Activated CD4-positive, alpha-beta T cell treated with anti-CD3 and anti-CD28 coated beads, Interleukin-2, amount 10 ng/mL, durations not matched to agents 7 days and 5 days (primary cell): ENCODE data around the gene RPS3. TPM values are rescaled to one million over a fixed set of nuclear protein-coding genes. Genes with fewer than 3 reads are reported as not detected.

Experiments
- CTCF ChIA-PET: fragments of 350-600 bp; sonication (Branson Sonifier 250); formaldehyde crosslinking; loops from one replicate; lab custom pipeline; 2021; ENCODE audit warnings: antibody characterized with exemption; lab: Charles Lee
- POLR2A ChIA-PET: fragments of 350-600 bp; sonication (Branson Sonifier 250); formaldehyde crosslinking; loops from one replicate; lab custom pipeline; 2021; ENCODE audit warnings: antibody characterized with exemption; lab: Charles Lee
- DNase-seq: peaks from one replicate; pipeline ENCODE4 v3.0.0-alpha.2; 2020
- H3K27ac Mint-ChIP-seq: one replicate; pipeline ENCODE4 v1.8.0; 2021; ENCODE audit warnings: mild to moderate bottlenecking, moderate library complexity, mixed read lengths
- H3K27me3 Mint-ChIP-seq: one replicate; pipeline ENCODE4 v1.8.0; 2021; ENCODE audit warnings: mixed read lengths
- H3K36me3 Mint-ChIP-seq: one replicate; pipeline ENCODE4 v1.8.0; 2021; ENCODE audit warnings: low read depth, mixed read lengths
- H3K4me1 Mint-ChIP-seq: one replicate; pipeline ENCODE4 v1.8.0; 2021; ENCODE audit warnings: mixed read lengths
- H3K4me3 Mint-ChIP-seq: one replicate; pipeline ENCODE4 v1.8.0; 2021; ENCODE audit warnings: mild to moderate bottlenecking, moderate library complexity, mixed read lengths
- H3K9me3 Mint-ChIP-seq: one replicate; pipeline ENCODE4 v1.8.0; 2021; ENCODE audit warnings: mixed read lengths
- total RNA-seq, 2 experiments: library from RNA; stranded (reverse); gene quantifications; one replicate each; pipeline ENCODE4 v1.2.3, GENCODE V29; 2021

Gene RPS3
- total RNA-seq, 2 experiments from 2014 or later, result 2,943 to 3,099 TPM

DNA sequence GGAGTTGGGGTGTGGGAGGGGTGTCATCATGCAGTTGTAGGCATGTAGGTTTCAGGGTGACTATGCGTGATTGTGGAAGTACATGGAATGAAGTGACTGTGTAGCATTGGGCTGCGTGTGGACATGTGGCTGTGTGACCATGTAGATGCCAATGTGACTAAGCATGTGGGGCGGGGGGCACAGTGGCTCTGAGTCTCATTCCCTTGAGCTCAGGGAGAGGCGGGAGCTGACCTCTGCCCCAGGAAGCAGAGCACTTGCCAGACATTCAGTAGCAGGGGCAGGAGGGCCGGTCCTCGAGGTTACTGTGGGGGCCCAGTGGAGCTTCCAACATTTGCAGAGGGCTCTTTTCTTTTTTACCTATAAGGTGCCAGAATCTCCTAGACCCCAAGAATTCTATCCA, 34.1 kb downstream of the RPS3 start:
- H3K27me3 Mint-ChIP-seq, result peaks cover 40% of the 10 kb centered on the region
- POLR2A ChIA-PET, result no interaction called here
- H3K27ac Mint-ChIP-seq, result no peak overlapping the region
- no peak for DNase-seq
- H3K9me3 Mint-ChIP-seq, result peaks cover 5% of the 10 kb centered on the region
- peaks cover 21% of the 10 kb centered on the region for H3K4me1 Mint-ChIP-seq
- CTCF ChIA-PET, result interaction anchor here (0.9 to 2.7 kb wide), 4 partner anchors 8 to 17 kb away, joined by 3 to 15 read pairs (median 5); no protein-coding TSS in a partner anchor
- H3K4me3 Mint-ChIP-seq, result no peak overlapping the region
- peaks cover 9% of the 10 kb centered on the region for H3K36me3 Mint-ChIP-seq

DNA sequence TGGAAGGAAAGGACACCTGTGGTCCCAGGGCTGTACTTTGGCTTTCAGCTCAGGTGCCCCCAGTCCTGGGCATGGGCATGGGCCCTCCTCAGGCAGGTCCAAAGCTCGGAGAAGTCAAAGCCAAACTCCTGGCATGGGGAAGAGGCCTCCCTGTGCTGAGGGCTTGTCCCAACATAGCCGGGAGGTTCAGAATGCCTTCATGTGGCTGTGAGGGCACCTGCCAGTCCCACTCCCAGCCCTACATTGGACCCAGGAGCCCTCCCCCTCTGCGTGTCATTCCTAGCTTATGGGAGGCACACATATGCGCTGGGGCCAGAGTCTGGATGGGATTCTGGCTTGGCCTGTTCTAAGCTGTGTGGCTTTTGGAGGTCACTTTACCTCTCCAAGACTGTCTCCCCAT, 34.7 kb downstream of the RPS3 start:
- DNase-seq, result no peak
- CTCF ChIA-PET, result interaction anchor here (0.9 to 2.7 kb wide), 5 partner anchors 8 to 96 kb away, joined by 3 to 15 read pairs (median 3); no protein-coding TSS in a partner anchor
- Mint-ChIP-seq H3K27ac (no peak overlapping the region), H3K36me3 (peaks cover 4% of the 10 kb centered on the region), H3K4me1 (peaks cover 15% of the 10 kb centered on the region), H3K9me3 (peaks cover 3% of the 10 kb centered on the region), H3K4me3 (no peak overlapping the region), H3K27me3 (peaks cover 36% of the 10 kb centered on the region)
- POLR2A ChIA-PET, result no interaction called here

DNA sequence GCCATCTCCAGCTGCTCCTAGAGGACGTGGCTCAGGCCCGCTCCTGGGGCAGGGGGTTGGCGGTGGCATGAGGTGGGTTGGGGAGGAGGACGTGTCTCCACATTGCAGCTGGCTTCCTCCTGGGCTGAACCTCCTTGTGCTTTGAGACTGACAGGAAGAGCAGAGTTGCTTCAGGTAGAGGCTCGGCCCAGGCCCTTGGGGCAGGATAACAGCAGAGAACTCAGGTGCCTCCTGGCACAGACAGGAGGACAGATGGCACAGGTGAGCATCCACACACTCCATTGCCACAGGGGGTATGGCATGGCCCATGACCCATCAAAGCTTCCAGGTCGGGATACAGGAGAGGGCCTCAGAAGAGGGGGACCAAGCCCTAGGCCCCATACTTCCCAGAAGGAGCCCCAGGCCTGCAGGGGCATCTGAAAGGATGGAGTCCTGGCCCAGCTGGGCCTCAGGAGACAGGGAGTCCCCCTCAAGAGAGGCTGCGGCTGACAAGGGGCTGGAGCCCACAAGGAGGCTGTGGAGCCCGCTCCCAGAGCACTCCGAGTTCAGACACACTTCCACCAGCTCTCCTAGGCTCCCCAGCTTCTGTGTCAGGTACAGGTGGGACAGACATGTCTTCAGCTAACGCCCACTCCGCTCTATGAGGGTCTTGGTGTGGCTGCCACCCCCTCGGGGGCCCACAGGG, 35.7 kb downstream of the RPS3 start:
- Mint-ChIP-seq H3K4me1 (peaks cover 10% of the 10 kb centered on the region), H3K36me3 (no peaks in the 10 kb centered on the region), H3K9me3 (no peaks in the 10 kb centered on the region), H3K4me3 (no peak overlapping the region), H3K27me3 (peaks cover 32% of the 10 kb centered on the region), H3K27ac (no peak overlapping the region)
- no peak for DNase-seq
- ChIA-PET CTCF (interaction anchor here (0.7 to 2.7 kb wide), 6 partner anchors 8 to 95 kb away, joined by 3 to 15 read pairs (median 3); no protein-coding TSS in a partner anchor), POLR2A (no interaction called here)

DNA sequence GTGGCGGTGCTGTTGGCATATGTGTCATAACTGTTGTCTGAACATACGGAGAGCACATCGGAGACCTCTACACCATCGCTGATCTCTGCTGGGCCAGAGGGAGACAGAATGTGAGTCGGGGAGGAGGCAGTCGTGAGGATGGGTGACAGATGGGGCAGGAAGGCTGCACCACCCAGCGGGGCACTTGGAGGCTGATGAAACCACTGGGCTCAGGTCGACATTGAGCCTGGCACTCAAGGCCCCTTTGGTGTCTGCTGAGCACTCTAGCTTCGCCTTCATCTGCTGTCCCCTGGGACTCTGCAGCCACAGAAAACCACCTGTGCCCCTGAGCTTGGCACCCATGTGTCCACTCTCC, 36.2 kb downstream of the RPS3 start:
- no peak for DNase-seq
- peaks cover 8% of the 10 kb centered on the region for H3K4me1 Mint-ChIP-seq
- no peaks in the 10 kb centered on the region for H3K9me3 Mint-ChIP-seq
- no peak overlapping the region for H3K27ac Mint-ChIP-seq
- H3K27me3 Mint-ChIP-seq, result peaks cover 31% of the 10 kb centered on the region
- no peaks in the 10 kb centered on the region for H3K36me3 Mint-ChIP-seq
- ChIA-PET CTCF (interaction anchor here (0.6 to 2.7 kb wide), 5 partner anchors 8 to 55 kb away, joined by 3 to 15 read pairs (median 3); no protein-coding TSS in a partner anchor), POLR2A (no interaction called here)
- H3K4me3 Mint-ChIP-seq, result no peak overlapping the region

DNA sequence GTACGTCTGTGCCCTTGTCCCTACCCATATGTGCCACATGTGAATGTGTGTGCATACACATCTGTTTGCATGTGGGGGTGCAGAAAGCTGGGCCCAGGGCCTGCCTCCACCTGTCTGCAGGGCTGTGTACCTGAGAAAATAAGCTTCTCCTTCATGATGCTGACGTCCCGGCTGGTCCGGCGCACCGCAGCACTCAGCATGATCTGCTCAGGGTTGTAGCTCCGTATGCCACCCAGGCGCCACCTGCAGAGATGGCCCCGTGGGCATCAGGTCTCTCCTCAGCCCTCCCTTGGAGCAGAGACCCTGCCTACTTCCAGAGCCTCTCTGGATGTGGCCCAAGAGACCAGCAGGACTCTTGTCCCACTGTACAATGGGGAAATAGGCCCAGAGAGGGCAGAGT, 37.5 kb downstream of the RPS3 start:
- no peaks in the 10 kb centered on the region for H3K36me3 Mint-ChIP-seq
- no peaks in the 10 kb centered on the region for H3K9me3 Mint-ChIP-seq
- CTCF ChIA-PET, result interaction anchor here (1.1 to 1.3 kb wide), 2 partner anchors 8 to 18 kb away, joined by 3 read pairs; no protein-coding TSS in a partner anchor
- no peak for DNase-seq
- no peaks in the 10 kb centered on the region for H3K4me1 Mint-ChIP-seq
- no peak overlapping the region for H3K4me3 Mint-ChIP-seq
- H3K27ac Mint-ChIP-seq, result no peak overlapping the region
- peaks cover 18% of the 10 kb centered on the region for H3K27me3 Mint-ChIP-seq
- POLR2A ChIA-PET, result no interaction called here

GRCh38 chr11:75437966-75438659, 38.8 kb downstream of the RPS3 start:
- no peak for DNase-seq
- H3K4me3 Mint-ChIP-seq, result no peak overlapping the region
- no peak overlapping the region for H3K27ac Mint-ChIP-seq
- H3K27me3 Mint-ChIP-seq, result peaks cover 7% of the 10 kb centered on the region
- H3K9me3 Mint-ChIP-seq, result no peaks in the 10 kb centered on the region
- H3K4me1 Mint-ChIP-seq, result no peaks in the 10 kb centered on the region
- H3K36me3 Mint-ChIP-seq, result no peaks in the 10 kb centered on the region
- POLR2A ChIA-PET, result no interaction called here
- CTCF ChIA-PET, result no interaction called here

DNA sequence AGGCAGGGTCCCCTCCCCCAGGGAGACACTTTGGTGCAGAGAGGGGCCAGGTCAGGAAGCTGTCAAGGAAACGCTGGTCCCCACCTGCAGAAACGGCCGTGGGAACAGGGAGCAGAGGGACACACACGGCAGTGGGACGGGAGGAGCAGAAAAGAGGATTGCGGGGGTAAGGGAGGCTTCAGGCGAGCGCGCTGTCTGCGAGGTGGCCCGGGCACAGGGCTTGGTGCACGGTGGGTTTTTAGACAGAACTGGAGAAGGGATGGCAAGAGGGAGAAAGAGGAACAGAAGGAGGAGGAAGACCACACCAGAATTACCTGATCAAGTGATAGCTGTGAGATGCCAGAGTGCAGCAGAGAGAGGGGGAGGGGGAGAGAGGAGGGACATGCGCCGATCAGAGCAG, 39.7 kb downstream of the RPS3 start:
- no peak for DNase-seq
- CTCF ChIA-PET, result no interaction called here

GRCh38 chr11:75439495-75440120, 40.3 kb downstream of the RPS3 start:
- DNase-seq, result no peak
- Mint-ChIP-seq H3K36me3 (no peaks in the 10 kb centered on the region), H3K27ac (no peak overlapping the region), H3K9me3 (no peaks in the 10 kb centered on the region), H3K4me1 (no peaks in the 10 kb centered on the region), H3K27me3 (peaks cover 2% of the 10 kb centered on the region), H3K4me3 (no peak overlapping the region)
- CTCF ChIA-PET, result interaction anchor here (0.9 kb wide), 1 partner anchor 11 kb away, joined by 3 read pairs; no protein-coding TSS in a partner anchor
- POLR2A ChIA-PET, result no interaction called here

More for the DNA sequence above, 39.7 kb downstream of the RPS3 start:
- H3K36me3 Mint-ChIP-seq, result no peaks in the 10 kb centered on the region
- no peak overlapping the region for H3K4me3 Mint-ChIP-seq
- H3K27ac Mint-ChIP-seq, result no peak overlapping the region
- H3K4me1 Mint-ChIP-seq, result no peaks in the 10 kb centered on the region
- no peaks in the 10 kb centered on the region for H3K9me3 Mint-ChIP-seq
- peaks cover 2% of the 10 kb centered on the region for H3K27me3 Mint-ChIP-seq
- POLR2A ChIA-PET, result no interaction called here

DNA sequence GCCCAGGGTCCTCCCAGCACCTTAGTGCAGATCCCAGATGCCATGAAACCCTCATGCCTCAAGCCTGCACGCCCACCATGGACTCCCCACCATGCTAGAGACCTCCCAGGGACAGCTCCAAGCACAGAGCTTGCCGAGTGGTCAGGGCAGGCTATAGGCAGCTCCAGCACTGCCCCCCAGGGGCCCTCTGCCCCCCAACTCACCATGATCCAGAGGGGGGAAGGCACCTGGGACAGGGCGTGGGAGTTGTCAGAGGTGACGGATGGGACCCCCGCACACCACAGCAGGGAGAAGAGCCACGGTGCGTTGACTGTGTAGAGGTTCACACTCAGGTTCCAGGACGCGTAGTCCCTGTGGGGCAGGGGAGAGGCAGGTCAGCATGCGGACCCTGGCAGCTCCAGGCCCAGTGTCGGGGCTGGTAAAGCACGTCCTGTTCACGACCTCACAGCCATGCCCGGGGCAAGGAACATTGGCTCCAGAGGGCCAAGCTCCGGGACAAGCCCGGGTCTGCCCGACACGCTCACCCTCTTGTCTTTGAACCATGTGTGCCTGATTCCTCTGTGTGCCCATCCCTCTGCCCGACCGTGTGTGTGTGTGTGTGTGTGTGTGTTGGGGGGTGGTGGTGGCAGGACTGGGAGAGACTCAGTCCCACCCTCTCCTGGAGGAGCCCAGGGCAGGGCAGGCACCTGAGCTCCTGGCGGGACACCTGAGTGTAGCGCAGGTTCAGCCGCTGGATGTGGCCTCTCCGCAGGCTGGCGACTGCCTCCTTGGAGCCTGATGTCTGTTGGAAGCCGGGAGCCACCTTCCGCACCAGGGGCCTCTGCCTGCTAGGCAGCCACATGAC, 41.9 kb downstream of the RPS3 start:
- Mint-ChIP-seq H3K36me3 (no peaks in the 10 kb centered on the region), H3K4me1 (no peaks in the 10 kb centered on the region), H3K27me3 (peaks cover 2% of the 10 kb centered on the region), H3K9me3 (no peaks in the 10 kb centered on the region), H3K27ac (no peak overlapping the region), H3K4me3 (no peak overlapping the region)
- DNase-seq, result no peak
- ChIA-PET POLR2A (no interaction called here), CTCF (interaction anchor here (0.7 kb wide), 1 partner anchor 89 kb away, joined by 3 read pairs; no protein-coding TSS in a partner anchor)

GRCh38 chr11:75441804-75442132, 42.5 kb downstream of the RPS3 start:
- no peak for DNase-seq
- H3K4me1 Mint-ChIP-seq, result no peaks in the 10 kb centered on the region
- no peak overlapping the region for H3K4me3 Mint-ChIP-seq
- no peaks in the 10 kb centered on the region for H3K36me3 Mint-ChIP-seq
- no peak overlapping the region for H3K27ac Mint-ChIP-seq
- H3K9me3 Mint-ChIP-seq, result no peaks in the 10 kb centered on the region
- ChIA-PET CTCF (interaction anchor here (0.7 to 1.0 kb wide), 2 partner anchors 87 to 88 kb away, joined by 3 read pairs; no protein-coding TSS in a partner anchor), POLR2A (no interaction called here)
- H3K27me3 Mint-ChIP-seq, result peaks cover 2% of the 10 kb centered on the region

- ChIA-PET CTCF (interaction anchor here (1.0 to 2.9 kb wide), 3 partner anchors 81 to 89 kb away, joined by 3 to 12 read pairs (median 3); no protein-coding TSS in a partner anchor), POLR2A (no interaction called here)
- Mint-ChIP-seq H3K27ac (no peak overlapping the region), H3K9me3 (no peaks in the 10 kb centered on the region), H3K27me3 (peaks cover 2% of the 10 kb centered on the region), H3K4me3 (no peak overlapping the region), H3K36me3 (no peaks in the 10 kb centered on the region), H3K4me1 (no peaks in the 10 kb centered on the region)
- DNase-seq, result no peak
Measured at GRCh38 chr11:75442161-75442885, 43.0 kb downstream of the RPS3 start.

DNA sequence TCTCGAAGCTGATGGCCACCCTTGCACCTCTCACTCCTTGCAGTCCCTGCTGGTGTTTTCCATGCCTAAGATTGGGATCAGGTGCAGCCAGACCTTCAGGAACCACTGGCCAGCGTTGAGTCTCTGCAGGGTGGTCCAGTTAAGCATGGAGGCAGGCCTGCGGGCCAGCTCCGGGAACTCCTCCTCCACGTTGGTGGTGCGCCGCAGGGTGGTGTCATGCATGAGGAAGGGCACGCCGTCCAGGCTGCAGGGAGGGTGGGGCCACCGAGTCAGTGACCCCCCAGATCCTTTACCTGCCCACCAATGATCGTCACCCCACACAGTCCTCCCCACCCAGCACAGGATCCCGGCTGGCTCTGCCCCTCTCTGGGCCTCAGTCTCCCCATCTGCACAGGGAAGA, 43.7 kb downstream of the RPS3 start:
- ChIA-PET CTCF (interaction anchor here (1.0 to 2.9 kb wide), 5 partner anchors 17 to 88 kb away, joined by 3 to 12 read pairs (median 4); partner anchors contain the start of gene GDPD5), POLR2A (no interaction called here)
- H3K4me1 Mint-ChIP-seq, result no peaks in the 10 kb centered on the region
- DNase-seq, result no peak
- H3K27ac Mint-ChIP-seq, result no peak overlapping the region
- H3K4me3 Mint-ChIP-seq, result no peak overlapping the region
- H3K36me3 Mint-ChIP-seq, result no peaks in the 10 kb centered on the region
- peaks cover 2% of the 10 kb centered on the region for H3K27me3 Mint-ChIP-seq
- H3K9me3 Mint-ChIP-seq, result no peaks in the 10 kb centered on the region
